Hair follicular keratinocyte (primary cell): ENCODE measurements around the gene RSPH3. TPM values are rescaled to one million over a fixed set of nuclear protein-coding genes. Genes with fewer than 3 reads are reported as not detected.

ENCODE experiments used
- total RNA-seq: library from RNA; depleted of rRNA; stranded (reverse); fragments of >200 nt; gene quantifications from 2 replicates; pipeline ENCODE4 v1.2.3, GENCODE V29; 2015

Gene RSPH3, protein sequence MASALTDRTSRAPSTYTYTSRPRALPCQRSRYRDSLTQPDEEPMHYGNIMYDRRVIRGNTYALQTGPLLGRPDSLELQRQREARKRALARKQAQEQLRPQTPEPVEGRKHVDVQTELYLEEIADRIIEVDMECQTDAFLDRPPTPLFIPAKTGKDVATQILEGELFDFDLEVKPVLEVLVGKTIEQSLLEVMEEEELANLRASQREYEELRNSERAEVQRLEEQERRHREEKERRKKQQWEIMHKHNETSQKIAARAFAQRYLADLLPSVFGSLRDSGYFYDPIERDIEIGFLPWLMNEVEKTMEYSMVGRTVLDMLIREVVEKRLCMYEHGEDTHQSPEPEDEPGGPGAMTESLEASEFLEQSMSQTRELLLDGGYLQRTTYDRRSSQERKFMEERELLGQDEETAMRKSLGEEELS
- 2.0 and 4.5 TPM in 2 replicates for total RNA-seq

DNA sequence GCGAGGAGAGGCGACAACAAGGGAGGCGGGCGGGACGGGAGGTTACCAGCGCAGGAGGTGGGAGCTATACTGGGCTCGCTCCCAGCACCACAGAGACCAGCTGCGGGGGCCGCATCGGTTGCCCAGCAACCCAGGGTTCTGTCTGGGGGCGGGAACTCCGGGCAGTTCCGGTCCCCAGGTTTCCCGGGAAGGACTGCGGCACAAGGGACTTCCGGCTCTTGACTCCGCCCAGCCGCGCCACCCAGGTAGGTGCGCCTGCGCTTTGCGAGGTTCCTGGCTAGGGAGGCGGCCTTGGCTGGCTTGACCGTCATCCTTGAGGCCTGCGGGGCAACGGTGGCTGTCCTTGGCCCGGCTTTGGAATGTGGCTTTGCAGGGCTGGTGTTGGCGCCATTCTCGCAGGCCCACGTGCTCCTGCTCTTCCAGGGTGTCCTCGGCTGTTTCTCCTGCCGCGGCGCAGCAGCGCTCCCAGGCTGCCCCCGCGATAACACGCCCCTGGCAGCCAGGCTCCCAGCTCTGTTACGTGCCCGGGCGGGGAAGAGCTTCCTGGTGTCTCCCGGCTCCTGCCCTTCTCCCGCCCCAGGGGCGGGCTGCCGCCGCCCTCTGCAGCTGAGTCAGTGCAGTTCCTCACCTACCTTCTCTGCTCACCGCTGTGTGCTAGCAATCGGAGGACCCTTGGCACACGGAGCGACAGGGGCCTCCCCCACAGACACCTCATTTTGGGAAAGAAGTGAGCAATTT, at the start of gene RSPH3:
RSPH3 (minus strand) TSS at position 537 of the 738 bp plus-strand sequence. CDS start 652 bp downstream, outside the sequence.

DNA sequence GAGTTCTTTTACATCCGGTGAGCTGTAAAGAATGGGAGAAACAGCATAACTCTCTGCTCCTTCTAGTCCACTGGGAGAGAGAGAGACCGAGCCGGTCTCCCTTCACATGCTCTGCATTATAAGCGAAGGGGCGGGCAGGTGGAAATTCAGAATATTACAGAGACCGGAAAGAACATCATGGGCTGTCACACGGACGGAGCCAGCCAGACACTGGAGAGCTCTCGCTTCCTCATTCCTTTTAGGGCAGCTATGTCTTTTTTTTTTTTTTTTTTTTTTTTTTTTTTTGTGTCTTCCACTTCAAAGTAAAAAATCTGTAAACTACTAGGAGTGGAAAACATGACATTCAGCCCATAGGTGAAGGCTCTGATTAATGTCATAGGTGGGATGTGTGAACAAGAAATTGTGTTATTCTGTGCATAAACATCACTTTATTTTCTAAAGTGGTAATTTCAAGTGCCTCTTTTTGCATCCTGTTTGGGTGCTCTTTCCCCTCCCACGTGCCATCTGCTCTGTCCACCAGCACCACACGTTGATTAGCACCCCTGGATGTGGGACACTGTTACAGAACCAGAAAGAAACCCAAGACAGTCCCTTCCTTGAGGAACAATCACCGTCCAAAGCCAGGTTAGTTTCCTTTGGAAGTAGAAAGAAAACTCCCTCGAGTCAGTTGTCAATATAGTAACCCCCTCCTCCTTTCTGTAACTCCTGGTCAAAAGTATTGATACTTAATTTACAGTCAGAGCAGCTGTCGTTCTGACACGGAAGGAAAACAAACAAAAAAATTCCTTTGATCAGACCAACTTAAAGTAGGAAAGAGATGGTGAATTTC, 45.1 kb upstream of the RSPH3 start, which contains the start of gene TAGAP:
TAGAP (minus strand) TSS at position 93 of the 829 bp plus-strand sequence. CDS start 845 bp downstream, outside the sequence.

Other genes starting within 250 kb of the RSPH3 start
- gene EZR, start 180.8 kb downstream of the RSPH3 start, total RNA-seq = 127 and 133 TPM in 2 replicates
- not detected in 2 replicates for gene TAGAP, start 44.8 kb upstream of the RSPH3 start, total RNA-seq
- 0.08 TPM in 1 of 2 replicates, not detected in the other for gene FNDC1, start 169.2 kb upstream of the RSPH3 start, total RNA-seq